ENCODE results near the gene SLC25A21. TPM values are rescaled to one million over a fixed set of nuclear protein-coding genes. Genes with fewer than 3 reads are reported as not detected.

Gene SLC25A21
- total RNA-seq, 1 donor from 2014 or later, result 0.78 TPM

- DNase-seq, result no peak
Observed at GRCh38 chr14:37142835-37143401, 29.5 kb downstream of the SLC25A21 start.

DNA sequence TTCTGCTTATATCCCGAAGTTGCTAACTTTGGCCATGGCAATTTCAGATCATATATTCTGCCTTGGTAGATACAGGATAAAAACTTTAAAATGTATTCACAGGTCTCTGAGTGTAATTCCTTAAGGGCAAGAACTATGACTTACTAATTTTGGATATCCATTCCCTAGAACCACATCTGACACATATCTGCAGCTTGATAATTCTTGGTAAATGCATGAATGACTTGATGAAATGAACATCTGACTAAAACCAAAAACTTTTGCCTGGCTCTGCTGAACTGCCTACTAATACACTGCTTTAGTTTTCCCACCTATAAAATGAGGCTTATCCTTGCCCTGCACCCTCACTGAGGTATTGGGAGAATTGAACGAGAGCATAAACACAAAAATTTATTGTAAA is 32.2 kb downstream of the SLC25A21 start:
- DNase-seq, result no peak

- no peak for DNase-seq
Observed at GRCh38 chr14:37139710-37140109, 32.7 kb downstream of the SLC25A21 start.

- DNase-seq, result no peak
Observed at GRCh38 chr14:37138898-37139297, 33.5 kb downstream of the SLC25A21 start.

DNA sequence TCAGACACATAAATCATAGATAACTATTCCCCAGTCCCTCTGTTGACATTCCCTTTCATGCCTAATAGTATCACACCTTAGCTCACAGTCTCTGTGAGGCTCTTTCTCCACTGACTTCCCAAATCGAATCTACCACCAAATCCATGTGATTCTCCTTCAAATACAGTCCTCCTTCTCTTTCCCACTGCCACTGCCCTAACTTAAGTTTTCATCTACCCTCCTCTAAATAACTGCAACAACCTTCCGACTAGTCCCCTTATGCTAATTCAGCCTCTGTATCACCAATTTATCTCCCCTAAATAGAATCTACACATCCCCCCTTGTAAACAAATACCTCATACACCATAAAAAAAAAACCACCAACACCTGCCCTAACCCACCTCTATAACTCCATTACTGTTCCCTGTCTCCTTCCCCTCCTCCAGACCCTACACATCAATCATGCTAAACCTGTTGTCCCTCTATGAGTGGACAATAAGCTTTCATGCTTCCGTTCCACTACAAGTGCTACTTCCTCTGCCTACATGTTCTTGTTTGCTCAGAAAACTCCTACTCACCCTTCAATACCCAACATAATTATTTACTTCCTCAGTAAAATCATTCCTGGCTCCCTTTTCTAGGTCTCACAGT is 39.0 kb downstream of the SLC25A21 start:
- no peak for DNase-seq

- DNase-seq, result no peak
Observed at GRCh38 chr14:37131205-37131604, 41.2 kb downstream of the SLC25A21 start.

GRCh38 chr14:37129047-37129446 is 43.4 kb downstream of the SLC25A21 start:
- DNase-seq, result no peak

DNA sequence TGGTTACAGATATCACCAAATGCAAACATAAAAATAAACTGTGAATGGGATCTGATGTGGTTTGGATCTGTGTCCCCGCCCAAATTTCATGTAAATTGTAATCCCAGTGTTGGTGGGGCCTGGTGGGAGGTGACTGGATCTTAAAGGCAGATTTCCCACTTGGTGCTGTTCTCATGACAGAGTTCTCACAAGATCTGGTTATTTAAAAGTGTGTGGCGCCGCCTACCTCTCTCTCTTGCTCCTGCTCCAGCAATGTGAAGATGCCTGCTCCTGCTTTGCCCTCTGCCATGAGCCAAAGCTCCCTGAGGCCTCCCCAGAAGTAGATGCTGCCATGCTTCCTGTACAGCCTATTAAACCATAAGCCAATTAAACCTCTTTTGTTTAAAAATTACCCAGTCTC is 47.8 kb downstream of the SLC25A21 start:
- DNase-seq, result no peak

DNA sequence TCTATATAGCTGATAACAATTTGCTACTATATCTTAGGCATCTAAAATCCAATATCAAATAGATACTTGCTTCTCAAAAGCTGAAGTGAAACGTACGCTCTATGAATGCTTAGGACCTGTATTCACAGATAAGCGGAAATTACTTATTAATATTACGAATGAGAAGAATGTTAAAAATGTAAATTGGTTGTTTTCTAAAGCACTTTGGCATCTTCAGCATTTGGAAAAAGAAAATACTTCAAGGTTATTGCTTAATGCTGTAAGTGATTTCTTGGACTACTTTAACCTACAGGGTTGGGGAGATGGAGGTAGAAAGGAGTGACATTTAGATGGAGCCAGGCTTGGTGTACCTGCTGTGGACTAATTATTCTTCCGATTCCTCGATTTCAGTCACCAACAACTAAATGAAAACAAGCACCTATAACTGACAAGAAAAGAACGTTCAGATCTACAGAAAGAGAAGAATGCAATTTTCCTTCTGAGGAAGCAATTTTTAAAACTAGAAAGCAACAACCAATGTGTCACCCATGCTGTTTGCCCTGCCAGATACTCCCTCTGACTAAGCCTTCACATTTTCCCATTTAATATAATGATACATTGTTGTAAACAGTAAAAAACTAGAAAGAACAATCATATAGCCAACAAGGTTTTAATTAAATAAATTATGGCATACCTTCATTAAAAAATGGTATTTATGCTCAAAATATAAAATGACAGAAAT is 49.3 kb downstream of the SLC25A21 start:
- DNase-seq, result no peak

- DNase-seq, result no peak
Observed at GRCh38 chr14:37122288-37122687, 50.1 kb downstream of the SLC25A21 start.

GRCh38 chr14:37118673-37119366 is 53.6 kb downstream of the SLC25A21 start:
- DNase-seq, result no peak

DNA sequence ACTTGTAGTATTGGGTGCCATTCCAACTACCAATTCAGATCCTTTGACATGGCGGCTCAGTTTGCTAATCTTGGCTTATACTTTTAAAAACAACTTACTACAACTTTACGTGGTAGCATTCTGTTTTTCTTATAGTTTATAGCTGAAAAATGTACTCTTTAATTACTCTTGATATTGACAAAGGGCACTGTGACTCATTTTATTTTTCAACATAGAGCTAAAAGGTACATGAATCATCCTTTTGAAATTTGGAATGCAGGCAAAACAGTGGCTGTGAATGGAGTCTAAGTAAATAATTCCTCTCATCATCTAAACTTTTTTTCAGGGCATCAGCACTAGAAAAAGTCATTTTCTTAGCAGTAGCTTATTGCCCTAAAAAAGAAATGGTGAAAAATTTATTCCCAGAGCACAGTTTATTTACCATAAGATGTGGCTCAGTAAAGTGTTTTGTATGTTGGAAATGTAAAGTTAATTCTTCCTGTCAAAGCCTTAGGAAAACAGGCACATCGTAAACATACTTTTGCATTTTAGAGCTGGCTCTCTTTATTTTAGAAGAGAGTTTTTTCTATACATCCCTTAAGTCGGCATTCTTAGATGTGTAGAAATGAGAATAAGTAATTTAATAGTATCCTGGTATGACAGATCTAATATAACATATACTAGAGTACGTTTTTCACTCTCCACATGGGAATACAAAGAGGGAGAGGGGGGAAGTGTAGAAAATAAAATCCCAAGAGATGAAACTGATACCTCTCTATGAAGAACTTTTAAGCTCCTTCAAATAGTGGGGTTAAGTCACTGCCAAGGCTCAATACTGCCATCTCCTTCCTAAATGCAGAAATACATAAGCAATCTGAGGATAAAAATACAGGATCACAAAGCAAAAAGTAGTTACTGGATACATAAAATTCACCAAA is 55.2 kb downstream of the SLC25A21 start:
- DNase-seq, result no peak

DNA sequence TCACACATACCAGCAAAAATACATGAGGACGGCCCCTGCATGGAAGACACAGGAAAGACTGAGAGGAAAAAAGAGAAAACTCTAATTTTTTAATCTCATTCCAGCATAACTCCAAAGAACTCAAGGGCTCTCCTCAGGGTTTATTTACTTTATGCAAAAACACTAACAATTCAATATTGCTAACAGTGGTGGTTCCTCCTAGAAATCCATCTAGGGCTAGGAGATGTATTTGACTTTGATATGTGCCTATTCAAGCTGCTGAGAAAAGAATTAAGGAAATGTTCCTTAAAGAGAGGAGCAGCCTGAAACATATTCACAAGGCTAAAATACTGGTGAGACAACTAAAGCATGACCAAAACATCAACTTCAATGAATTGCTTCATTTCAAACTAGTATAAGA is 57.0 kb downstream of the SLC25A21 start:
- no peak for DNase-seq

DNA sequence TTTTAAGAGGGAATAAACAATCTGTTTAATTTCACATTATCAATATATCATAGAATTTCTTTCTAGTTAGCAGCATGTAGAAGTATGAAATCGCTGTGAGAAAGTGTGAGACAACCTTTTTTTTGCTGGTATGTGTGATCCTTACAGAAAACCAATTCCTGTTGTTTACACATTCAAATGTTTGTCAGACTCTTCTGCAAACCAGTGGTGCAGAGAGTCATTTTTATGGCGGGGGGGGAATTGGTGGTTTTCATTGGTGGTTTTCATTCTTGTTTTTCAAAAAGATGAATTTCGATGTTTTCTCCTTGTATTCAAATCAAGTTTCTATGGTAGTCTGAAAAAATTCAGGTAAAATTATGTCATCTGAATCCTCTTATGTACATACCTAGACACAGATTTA is 57.8 kb downstream of the SLC25A21 start:
- no peak for DNase-seq

- DNase-seq, result no peak
Observed at GRCh38 chr14:37114002-37114401, 58.4 kb downstream of the SLC25A21 start.

DNA sequence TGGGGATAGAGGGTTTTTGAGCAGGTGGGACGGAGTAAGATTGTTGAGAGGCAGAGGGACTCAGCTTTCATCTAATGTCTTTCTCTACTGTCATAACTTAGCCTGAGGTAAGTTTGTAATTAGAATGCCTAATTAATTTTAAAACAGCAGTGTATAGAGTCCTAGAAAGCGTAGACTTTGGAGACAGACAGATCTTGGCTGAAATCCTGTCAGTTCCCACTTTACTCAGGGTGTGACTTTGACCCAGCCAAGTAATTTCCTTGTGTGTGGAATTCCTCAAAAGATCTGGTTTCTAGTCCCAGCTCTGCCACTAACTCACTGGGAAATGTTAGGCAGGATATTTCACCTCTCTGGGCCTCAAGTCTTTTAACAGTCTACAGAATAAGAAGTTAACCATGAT is 74.3 kb downstream of the SLC25A21 start:
- DNase-seq, result no peak

GRCh38 chr14:37094502-37094901 is 77.9 kb downstream of the SLC25A21 start:
- no peak for DNase-seq

GRCh38 chr14:37093364-37093763 is 79.0 kb downstream of the SLC25A21 start:
- no peak for DNase-seq

GRCh38 chr14:37091651-37092050 is 80.8 kb downstream of the SLC25A21 start:
- no peak for DNase-seq

DNA sequence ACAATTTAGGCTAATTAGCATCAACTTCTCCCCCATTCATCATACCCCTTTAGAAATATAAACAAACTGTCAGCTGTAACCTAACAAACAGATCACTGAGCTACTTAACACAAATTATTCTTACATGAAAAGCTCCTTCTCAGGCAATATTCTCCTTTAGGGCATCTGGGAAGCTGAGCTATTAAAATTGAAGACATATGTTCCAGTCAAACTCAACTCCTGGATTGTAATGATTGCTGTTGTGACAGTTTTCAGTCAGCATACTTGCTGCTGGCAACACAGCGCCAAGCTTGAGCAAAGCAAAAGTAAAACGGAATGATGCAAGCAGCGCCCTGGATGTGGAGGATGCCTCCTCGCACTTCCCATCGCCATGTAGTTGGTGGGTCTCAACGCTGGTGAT is 82.4 kb downstream of the SLC25A21 start:
- DNase-seq, result no peak

DNA sequence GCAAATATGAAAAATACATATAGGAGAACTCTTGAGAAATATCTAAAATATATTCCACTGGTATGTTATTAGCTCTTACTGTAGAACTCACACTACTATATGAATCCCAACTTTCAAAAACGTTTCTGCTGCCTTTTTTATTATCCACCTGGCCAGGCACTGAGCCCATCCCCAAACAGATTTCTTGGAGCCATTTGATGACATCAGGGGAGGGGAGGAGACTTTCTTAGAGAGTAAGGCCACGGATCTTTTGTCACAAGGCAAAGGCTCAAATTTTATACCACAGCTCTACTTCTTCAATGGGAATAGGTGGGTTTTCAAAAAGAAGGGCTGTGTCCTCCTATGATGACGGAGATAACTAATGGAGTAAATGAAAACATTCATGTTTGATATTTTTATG is 83.0 kb downstream of the SLC25A21 start:
- no peak for DNase-seq
